Measurements from ENCODE around the gene ZNF414. TPM values are rescaled to one million over a fixed set of nuclear protein-coding genes. Genes with fewer than 3 reads are reported as not detected.
"Not testable (repeated sequence)": the region's sequence is repeated elsewhere in the genome, so short reads cannot be mapped to it uniquely, and the experiment has no call there.

The ZNF414 gene
- polyA plus RNA-seq, 3 donors from 2014 or later: 6.0 to 20.8 (median 8.3) TPM

GRCh38 chr19:8531470-8531869 is 17.5 kb upstream of the ZNF414 start:
- peaks cover 0 to 7% of the 10 kb centered on the region in 2 donors for H3K4me1 Mint-ChIP-seq
- no peak for DNase-seq

GRCh38 chr19:8530061-8530679 is 16.2 kb upstream of the ZNF414 start:
- Mint-ChIP-seq H3K4me3 (no peak overlapping the region), H3K27ac (peak overlapping the region in 4 of 6 donors; percentile 5 to 80 (median 57)), H3K4me1 (peaks cover 0 to 7% of the 10 kb centered on the region in 2 donors), H3K36me3 (peaks cover 30 to 39% (median 37%) of the 10 kb centered on the region in 3 donors), H3K27me3 (ENCODE audit: low read depth in 3 of 3) (peaks cover 6 to 24% (median 23%) of the 10 kb centered on the region in 3 donors), H3K9me3 (no peaks in the 10 kb centered on the region)
- DNase-seq: no peak

More at GRCh38 chr19:8531470-8531869, 17.5 kb upstream of the ZNF414 start:
- Mint-ChIP-seq H3K4me3 (no peak overlapping the region), H3K36me3 (peaks cover 34 to 50% (median 45%) of the 10 kb centered on the region in 3 donors), H3K27me3 (ENCODE audit: low read depth in 3 of 3) (peaks cover 7 to 30% (median 27%) of the 10 kb centered on the region in 3 donors), H3K27ac (peak overlapping the region in 4 of 6 donors; percentile 22 to 74 (median 56)), H3K9me3 (no peaks in the 10 kb centered on the region)

GRCh38 chr19:8529369-8530006 is 15.5 kb upstream of the ZNF414 start:
- peaks cover 0 to 9% of the 10 kb centered on the region in 2 donors for H3K4me1 Mint-ChIP-seq

DNA sequence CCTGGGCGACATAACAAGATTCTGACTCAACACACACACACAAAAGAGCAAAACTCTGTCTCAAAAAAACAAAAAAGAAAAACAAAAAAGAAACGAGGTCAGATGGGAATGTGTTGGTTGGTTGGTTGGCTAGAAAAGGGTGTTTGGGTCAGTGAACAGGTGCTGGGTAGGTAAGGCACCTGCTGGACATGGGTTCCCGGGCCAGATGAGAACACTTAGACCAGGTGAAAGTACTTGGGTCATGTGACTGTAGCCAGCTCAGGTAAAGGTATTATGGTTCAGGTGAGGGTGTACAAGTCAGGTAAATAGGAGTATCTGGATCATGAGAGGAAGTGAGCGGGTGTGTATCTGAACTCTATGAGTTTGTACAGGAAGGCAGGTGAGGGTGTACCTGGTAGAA is 14.5 kb upstream of the ZNF414 start:
- Mint-ChIP-seq H3K9me3 (no peaks in the 10 kb centered on the region), H3K27me3 (ENCODE audit: low read depth in 3 of 3) (peaks cover 6 to 22% (median 21%) of the 10 kb centered on the region in 3 donors), H3K36me3 (peaks cover 34 to 37% (median 35%) of the 10 kb centered on the region in 3 donors), H3K4me1 (peaks cover 0 to 9% of the 10 kb centered on the region in 2 donors), H3K27ac (peak overlapping the region; percentile 5 to 58 (median 34)), H3K4me3 (no peak overlapping the region)
- DNase-seq: no peak

More at GRCh38 chr19:8529369-8530006, 15.5 kb upstream of the ZNF414 start:
- Mint-ChIP-seq H3K36me3 (peaks cover 33 to 38% (median 38%) of the 10 kb centered on the region in 3 donors), H3K4me3 (no peak overlapping the region), H3K27ac (peak overlapping the region; percentile 5 to 80 (median 56)), H3K27me3 (ENCODE audit: low read depth in 3 of 3) (peaks cover 6 to 23% (median 22%) of the 10 kb centered on the region in 3 donors), H3K9me3 (no peaks in the 10 kb centered on the region)
- no peak for DNase-seq

DNA sequence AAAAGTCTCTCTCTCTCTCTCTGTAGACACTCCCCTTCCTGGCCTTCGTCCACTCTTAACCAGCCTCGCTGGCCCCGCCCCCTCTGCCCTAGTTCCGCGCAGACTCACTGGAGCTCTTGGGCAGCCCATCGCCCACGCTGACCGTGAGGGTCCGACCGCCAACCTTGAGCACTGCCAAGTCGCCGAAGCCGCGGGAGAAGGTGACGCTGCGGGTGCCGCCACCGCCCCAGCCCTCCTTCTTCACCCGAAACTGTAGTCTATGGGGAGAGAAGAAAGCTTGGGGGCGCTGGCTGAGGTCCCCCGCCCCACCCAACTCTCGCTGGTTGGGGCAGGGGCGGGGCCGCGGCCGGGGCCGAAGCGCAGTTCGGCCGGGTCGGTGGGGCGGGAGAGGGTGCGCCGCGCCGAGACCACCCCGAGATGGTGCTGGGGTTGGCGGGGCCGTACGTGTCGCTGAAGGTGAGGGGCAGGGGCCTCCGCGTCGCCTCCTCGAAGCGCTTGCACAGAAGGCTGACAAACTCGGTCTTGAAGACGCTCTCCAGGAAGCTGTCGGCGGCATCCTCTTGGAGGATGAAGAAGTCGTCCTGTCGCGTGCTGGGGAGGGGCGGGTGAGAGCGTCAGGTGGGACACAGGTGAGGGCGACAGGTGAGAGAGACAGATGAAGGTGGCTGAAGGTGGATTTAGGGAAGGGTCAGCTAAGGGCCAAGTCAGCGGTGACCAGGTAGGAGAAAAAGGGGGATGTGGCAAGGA is 12.6 kb upstream of the ZNF414 start:
- Mint-ChIP-seq H3K27me3 (ENCODE audit: low read depth in 3 of 3) (peaks cover 6 to 24% (median 24%) of the 10 kb centered on the region in 3 donors), H3K4me1 (peaks cover 0 to 9% of the 10 kb centered on the region in 2 donors), H3K27ac (peak overlapping the region in 4 of 6 donors; percentile 34 to 78 (median 66)), H3K36me3 (peaks cover 27 to 29% (median 28%) of the 10 kb centered on the region in 3 donors), H3K4me3 (no peak overlapping the region), H3K9me3 (no peaks in the 10 kb centered on the region)
- DNase-seq: no peak

GRCh38 chr19:8525401-8525684 is 11.4 kb upstream of the ZNF414 start:
- Mint-ChIP-seq H3K9me3 (no peaks in the 10 kb centered on the region), H3K36me3 (peaks cover 27 to 36% (median 29%) of the 10 kb centered on the region in 3 donors)
- DNase-seq: no peak

DNA sequence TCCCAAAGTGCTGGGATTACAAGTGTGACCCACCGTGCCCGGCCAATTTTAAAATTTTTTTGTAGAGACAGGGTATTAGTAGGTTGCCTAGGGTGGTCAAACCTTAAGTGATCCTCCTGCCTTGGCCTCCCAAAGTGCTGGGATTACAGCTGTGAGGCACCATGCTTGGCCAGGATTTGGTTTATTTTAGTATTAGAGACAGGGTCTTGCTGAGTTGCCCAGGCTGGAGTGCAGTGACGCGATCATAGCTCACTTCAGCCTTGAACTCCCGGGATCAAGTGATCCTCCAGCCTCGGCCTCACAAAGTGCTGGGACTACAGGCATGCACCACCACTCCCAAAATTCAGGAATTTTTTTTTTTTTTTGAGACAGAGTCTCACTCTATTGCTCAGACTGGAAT is 5.4 kb upstream of the ZNF414 start:
- H3K9me3 Mint-ChIP-seq: no peaks in the 10 kb centered on the region
- peaks cover 37 to 50% of the 10 kb centered on the region in 2 donors for H3K4me1 Mint-ChIP-seq
- H3K27ac Mint-ChIP-seq: peak overlapping the region; percentile 31 to 91 (median 68)
- no peak for DNase-seq
- peaks cover 0 to 11% (median 0%) of the 10 kb centered on the region in 3 donors for H3K36me3 Mint-ChIP-seq
- peak overlapping the region in 1 of 5 donors; percentile 43 for H3K4me3 Mint-ChIP-seq
- peaks cover 16 to 56% (median 50%) of the 10 kb centered on the region in 3 donors for H3K27me3 Mint-ChIP-seq (ENCODE audit: low read depth in 3 of 3)

More at GRCh38 chr19:8525401-8525684, 11.4 kb upstream of the ZNF414 start:
- H3K4me3 Mint-ChIP-seq: no peak overlapping the region
- peaks cover 0 to 14% of the 10 kb centered on the region in 2 donors for H3K4me1 Mint-ChIP-seq
- H3K27ac Mint-ChIP-seq: no peak overlapping the region
- peaks cover 7 to 31% (median 28%) of the 10 kb centered on the region in 3 donors for H3K27me3 Mint-ChIP-seq (ENCODE audit: low read depth in 3 of 3)

- Mint-ChIP-seq H3K36me3 (peaks cover 0 to 12% (median 0%) of the 10 kb centered on the region in 3 donors), H3K27me3 (ENCODE audit: low read depth in 3 of 3) (peaks cover 22 to 64% (median 58%) of the 10 kb centered on the region in 3 donors), H3K4me3 (peak overlapping the region in 4 of 5 donors; percentile 79 to 86 (median 82)), H3K9me3 (no peaks in the 10 kb centered on the region), H3K4me1 (peaks cover 46 to 58% of the 10 kb centered on the region in 2 donors), H3K27ac (peak overlapping the region; percentile 90 to 96 (median 92))
- no peak for DNase-seq
Observed at GRCh38 chr19:8518536-8518935, 4.6 kb upstream of the ZNF414 start.

DNA sequence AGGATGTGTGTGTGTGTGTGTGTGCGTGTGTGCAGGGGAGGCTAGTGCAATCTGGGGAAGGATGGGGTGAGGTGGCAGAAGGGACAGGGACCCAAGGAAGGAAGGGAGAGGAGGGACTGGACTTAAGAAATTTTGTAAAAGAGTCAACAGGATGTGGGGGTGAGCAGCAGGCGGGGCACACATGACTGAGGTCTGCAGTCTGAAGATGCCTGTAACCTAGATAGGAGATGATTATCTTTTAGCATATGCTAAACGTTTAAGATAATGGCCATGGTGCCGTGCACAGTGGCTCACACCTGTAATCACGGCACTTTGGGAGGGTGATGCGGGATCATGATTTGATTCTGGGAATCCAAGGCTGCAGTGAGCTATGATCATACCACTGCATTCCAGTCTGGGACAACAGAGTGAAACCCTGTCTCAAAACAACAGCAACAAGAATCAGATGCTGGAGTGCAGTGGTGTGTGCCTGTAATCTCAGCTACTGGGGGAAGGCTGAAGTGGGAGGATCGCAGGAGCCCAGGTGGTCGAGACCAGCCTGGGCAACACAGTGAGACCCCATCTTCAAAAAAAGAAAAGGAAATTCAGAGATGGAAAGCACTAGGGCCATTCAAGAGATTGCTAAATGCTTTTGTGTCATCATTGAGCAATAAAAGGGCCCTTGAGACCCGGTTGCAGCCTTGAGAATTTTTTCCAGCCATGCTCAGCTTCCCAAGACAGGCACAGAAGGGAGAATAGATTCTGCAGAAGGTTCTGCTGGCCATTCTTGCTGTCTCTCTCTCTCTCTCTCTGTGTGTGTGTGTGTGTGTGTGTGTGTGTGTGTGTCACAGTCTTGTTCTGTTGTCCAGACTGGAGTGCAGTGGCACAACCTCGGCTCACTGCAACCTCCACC is 3.8 kb upstream of the ZNF414 start:
- peaks cover 0 to 14% (median 0%) of the 10 kb centered on the region in 3 donors for H3K36me3 Mint-ChIP-seq
- H3K27ac Mint-ChIP-seq: peak overlapping the region; percentile 90 to 96 (median 92)
- H3K9me3 Mint-ChIP-seq: no peaks in the 10 kb centered on the region
- H3K27me3 Mint-ChIP-seq (ENCODE audit: low read depth in 3 of 3): peaks cover 25 to 67% (median 60%) of the 10 kb centered on the region in 3 donors
- peak; percentile 55 to 69 (median 58) for DNase-seq
- peaks cover 51 to 63% of the 10 kb centered on the region in 2 donors for H3K4me1 Mint-ChIP-seq
- H3K4me3 Mint-ChIP-seq: peak overlapping the region; percentile 67 to 86 (median 81)

DNA sequence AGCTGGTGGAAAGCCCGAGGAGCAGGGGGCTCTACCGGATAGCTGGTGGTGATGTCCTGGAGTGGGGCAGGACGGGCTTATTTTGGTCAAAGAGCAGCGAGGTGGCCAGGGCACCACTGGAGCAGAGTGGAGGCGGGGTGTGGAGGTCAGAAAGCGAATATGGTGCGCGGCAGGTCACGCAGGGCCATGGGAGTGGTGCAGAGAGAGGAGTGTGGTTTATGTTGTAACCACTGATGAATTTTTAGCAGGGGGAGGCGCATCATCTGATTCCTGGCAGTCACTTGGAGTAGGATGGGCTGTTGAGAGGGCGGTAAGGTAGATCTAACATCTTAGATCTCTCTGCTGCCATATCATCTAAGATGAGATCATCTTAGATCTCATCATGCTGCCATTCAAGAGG is 1.4 kb upstream of the ZNF414 start:
- Mint-ChIP-seq H3K9me3 (no peaks in the 10 kb centered on the region), H3K27ac (peak overlapping the region; percentile 91 to 99 (median 94)), H3K27me3 (ENCODE audit: low read depth in 3 of 3) (peaks cover 25 to 57% (median 47%) of the 10 kb centered on the region in 3 donors), H3K4me3 (peak overlapping the region; percentile 85 to 98 (median 96)), H3K36me3 (peaks cover 0 to 3% (median 0%) of the 10 kb centered on the region in 3 donors), H3K4me1 (peaks cover 51 to 67% of the 10 kb centered on the region in 2 donors)
- DNase-seq: peak; percentile 58 to 76 (median 63)

GRCh38 chr19:8514505-8515009 is 590 bp upstream of the ZNF414 start:
- peak overlapping the region; percentile 91 to 99 (median 94) for H3K27ac Mint-ChIP-seq
- peak overlapping the region; percentile 85 to 98 (median 96) for H3K4me3 Mint-ChIP-seq
- H3K36me3 Mint-ChIP-seq, H3K9me3 Mint-ChIP-seq, DNase-seq: not testable (repeated sequence)
- peaks cover 25 to 57% (median 41%) of the 10 kb centered on the region in 3 donors for H3K27me3 Mint-ChIP-seq (ENCODE audit: low read depth in 3 of 3)
- H3K4me1 Mint-ChIP-seq: peaks cover 51 to 67% of the 10 kb centered on the region in 2 donors

DNA sequence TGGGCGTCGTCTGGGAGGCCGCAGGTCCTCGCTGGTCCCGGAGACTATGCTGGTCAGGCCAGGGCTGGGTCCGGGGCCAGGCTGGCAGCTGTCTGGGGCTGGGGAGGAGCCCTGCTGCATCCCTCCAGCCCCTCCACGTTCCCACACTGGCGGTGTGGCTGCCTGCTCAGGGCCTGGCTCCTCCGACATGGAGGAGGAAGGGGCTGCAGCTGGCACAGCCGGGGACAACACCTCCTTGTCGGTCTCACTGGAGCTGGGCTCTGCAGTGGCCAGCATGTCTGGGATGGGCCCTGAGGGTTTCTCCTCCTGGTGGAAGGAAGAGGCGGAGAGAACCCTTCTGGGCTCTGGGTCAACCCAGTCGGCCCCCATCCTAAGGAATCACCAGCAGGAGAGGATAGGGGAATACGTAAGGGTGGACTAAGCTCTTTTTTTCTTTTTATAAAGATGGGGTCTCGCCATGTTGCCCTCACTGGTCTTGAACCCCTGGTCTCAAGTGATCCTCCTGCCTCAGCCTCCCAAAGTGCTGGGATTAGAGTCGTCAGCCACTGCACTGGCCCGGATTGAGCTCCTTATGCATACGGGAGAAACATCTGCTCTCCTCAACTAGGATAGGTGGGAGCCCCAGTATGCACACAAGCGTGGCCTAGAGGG is 806 bp downstream of the ZNF414 start:
- Mint-ChIP-seq H3K27ac (peak overlapping the region; percentile 91 to 99 (median 94)), H3K9me3 (no peaks in the 10 kb centered on the region), H3K27me3 (ENCODE audit: low read depth in 3 of 3) (peaks cover 23 to 45% (median 31%) of the 10 kb centered on the region in 3 donors), H3K4me3 (peak overlapping the region; percentile 85 to 98 (median 96)), H3K36me3 (peaks cover 0 to 3% (median 0%) of the 10 kb centered on the region in 3 donors), H3K4me1 (peaks cover 42 to 56% of the 10 kb centered on the region in 2 donors)
- no peak for DNase-seq

Measured in immature natural killer cell (primary cell).